Stomach smooth muscle (tissue), 2 donors: Measurements from ENCODE around the gene ALDH3A2.

Source experiments
- H3K27ac ChIP-seq: one replicate; pipeline ENCODE4 v1.7.0; 2013; ENCODE audit warnings: mild to moderate bottlenecking, low read length, inconsistent platforms
- H3K27me3 ChIP-seq, 2 donors: one replicate each; pipeline ENCODE4 v1.7.0; 2013; ENCODE audit warnings: low read length in 2 of 2; ENCODE audit not compliant: insufficient read depth in 2 of 2, control insufficient read depth in 1 of 2
- H3K36me3 ChIP-seq, 2 donors: one replicate each; pipeline ENCODE4 v1.7.0; 2013; ENCODE audit warnings: low read length in 2 of 2; ENCODE audit not compliant: control insufficient read depth in 2 of 2, insufficient read depth in 2 of 2
- H3K4me1 ChIP-seq: one replicate; pipeline ENCODE4 v1.7.0; 2013; ENCODE audit warnings: low read length; ENCODE audit not compliant: control insufficient read depth, insufficient read depth
- H3K4me3 ChIP-seq, 2 donors: one replicate each; pipeline ENCODE4 v1.7.0; 2013; ENCODE audit warnings: low read length in 2 of 2
- H3K9ac ChIP-seq, 2 donors: one replicate each; pipeline ENCODE4 v1.7.0; 2013; ENCODE audit warnings: low read length in 2 of 2, mild to moderate bottlenecking in 1 of 2
- H3K9me3 ChIP-seq, 2 donors: one replicate each; pipeline ENCODE4 v1.7.0; 2013; ENCODE audit warnings: low read length in 2 of 2; ENCODE audit not compliant: control insufficient read depth in 2 of 2
- donor health status: healthy.
- donor health status: Pancreatic carcinoma.

ALDH3A2 gene

GRCh38 chr17:19630661-19631060 is 17.9 kb upstream of the ALDH3A2 start:
- Histone ChIP-seq H3K27me3 (no peaks in the 10 kb centered on the region), H3K27ac (no peak overlapping the region), H3K9me3 (no peaks in the 10 kb centered on the region)

GRCh38 chr17:19631905-19632304 is 16.6 kb upstream of the ALDH3A2 start:
- H3K27me3 ChIP-seq: no peaks in the 10 kb centered on the region
- H3K36me3 ChIP-seq: no peaks in the 10 kb centered on the region
- H3K9me3 ChIP-seq: no peaks in the 10 kb centered on the region
- H3K4me3 ChIP-seq: no peak overlapping the region
- H3K27ac ChIP-seq: no peak overlapping the region
- no peak overlapping the region for H3K9ac ChIP-seq
- H3K4me1 ChIP-seq: no peaks in the 10 kb centered on the region

More at GRCh38 chr17:19630661-19631060, 17.9 kb upstream of the ALDH3A2 start:
- Histone ChIP-seq H3K4me1 (no peaks in the 10 kb centered on the region), H3K4me3 (no peak overlapping the region), H3K36me3 (no peaks in the 10 kb centered on the region), H3K9ac (no peak overlapping the region)

GRCh38 chr17:19641687-19642372 is 6.7 kb upstream of the ALDH3A2 start:
- Histone ChIP-seq H3K9me3 (no peaks in the 10 kb centered on the region), H3K4me1 (peaks cover 9% of the 10 kb centered on the region), H3K36me3 (no peaks in the 10 kb centered on the region), H3K27me3 (no peaks in the 10 kb centered on the region), H3K4me3 (no peak overlapping the region), H3K27ac (no peak overlapping the region), H3K9ac (no peak overlapping the region)

- Histone ChIP-seq H3K9ac (no peak overlapping the region), H3K4me1 (peaks cover 15% of the 10 kb centered on the region), H3K36me3 (no peaks in the 10 kb centered on the region), H3K9me3 (no peaks in the 10 kb centered on the region), H3K27me3 (no peaks in the 10 kb centered on the region), H3K27ac (no peak overlapping the region), H3K4me3 (no peak overlapping the region)
Measured at GRCh38 chr17:19642373-19642893, 6.1 kb upstream of the ALDH3A2 start.

GRCh38 chr17:19644493-19645210 is 3.9 kb upstream of the ALDH3A2 start:
- H3K27ac ChIP-seq: no peak overlapping the region
- no peaks in the 10 kb centered on the region for H3K9me3 ChIP-seq
- H3K9ac ChIP-seq: no peak overlapping the region
- H3K4me3 ChIP-seq: no peak overlapping the region
- H3K36me3 ChIP-seq: no peaks in the 10 kb centered on the region
- H3K4me1 ChIP-seq: peaks cover 26% of the 10 kb centered on the region
- no peaks in the 10 kb centered on the region for H3K27me3 ChIP-seq

GRCh38 chr17:19645734-19646201 is 2.8 kb upstream of the ALDH3A2 start:
- H3K36me3 ChIP-seq: no peaks in the 10 kb centered on the region
- no peak overlapping the region for H3K4me3 ChIP-seq
- peak overlapping the region; percentile 18 for H3K27ac ChIP-seq
- no peaks in the 10 kb centered on the region for H3K27me3 ChIP-seq
- H3K9ac ChIP-seq: no peak overlapping the region
- H3K4me1 ChIP-seq: peaks cover 33% of the 10 kb centered on the region
- H3K9me3 ChIP-seq: no peaks in the 10 kb centered on the region

- H3K27ac ChIP-seq: peak overlapping the region; percentile 95
- H3K4me1 ChIP-seq: peaks cover 33% of the 10 kb centered on the region
- H3K9me3 ChIP-seq: no peaks in the 10 kb centered on the region
- no peaks in the 10 kb centered on the region for H3K36me3 ChIP-seq
- H3K27me3 ChIP-seq: no peaks in the 10 kb centered on the region
- H3K4me3 ChIP-seq: peak overlapping the region in 1 of 2 donors; percentile 96
- peak overlapping the region; percentile 90 to 94 for H3K9ac ChIP-seq
Measured at GRCh38 chr17:19646788-19647696, 1.5 kb upstream of the ALDH3A2 start.

GRCh38 chr17:19647697-19648474 is 665 bp upstream of the ALDH3A2 start:
- Histone ChIP-seq H3K27me3 (no peaks in the 10 kb centered on the region), H3K9ac (peak overlapping the region; percentile 90 to 94), H3K27ac (peak overlapping the region; percentile 95), H3K9me3 (no peaks in the 10 kb centered on the region), H3K4me3 (peak overlapping the region; percentile 69 to 96), H3K36me3 (no peaks in the 10 kb centered on the region), H3K4me1 (peaks cover 37% of the 10 kb centered on the region)

- H3K27ac ChIP-seq: peak overlapping the region; percentile 95
Measured at GRCh38 chr17:19649274-19649541, 657 bp downstream of the ALDH3A2 start.

GRCh38 chr17:19650826-19651225 is 2.3 kb downstream of the ALDH3A2 start:
- Histone ChIP-seq H3K4me3 (no peak overlapping the region), H3K4me1 (peaks cover 34% of the 10 kb centered on the region), H3K36me3 (peaks cover 7 to 10% of the 10 kb centered on the region in 2 donors), H3K9ac (no peak overlapping the region), H3K27ac (no peak overlapping the region), H3K9me3 (no peaks in the 10 kb centered on the region), H3K27me3 (no peaks in the 10 kb centered on the region)

More at GRCh38 chr17:19649274-19649541, 657 bp downstream of the ALDH3A2 start:
- peak overlapping the region; percentile 69 to 96 for H3K4me3 ChIP-seq
- H3K9me3 ChIP-seq: no peaks in the 10 kb centered on the region
- H3K4me1 ChIP-seq: peaks cover 37% of the 10 kb centered on the region
- H3K36me3 ChIP-seq: no peaks in the 10 kb centered on the region
- H3K27me3 ChIP-seq: no peaks in the 10 kb centered on the region
- peak overlapping the region; percentile 76 to 90 for H3K9ac ChIP-seq
